ENCODE measurements around the gene DDX52. TPM values are rescaled to one million over a fixed set of nuclear protein-coding genes. Genes with fewer than 3 reads are reported as not detected.

The DDX52 gene
- total and polyA plus RNA-seq, 2 of the 13 experiments (the other 11 are each of a cell fraction or from before 2014, with no cell fraction given): 8.9 to 36.1 TPM

- TF ChIP-seq LRRFIP1 (CRISPR knock-in tag; conservative IDR thresholded peaks at IDR 0.05): no peak
- TF ChIP-seq MTF1 (CRISPR knock-in tag; IDR thresholded peaks at IDR 0.05): no peak
- TF ChIP-seq, protein P1, sequence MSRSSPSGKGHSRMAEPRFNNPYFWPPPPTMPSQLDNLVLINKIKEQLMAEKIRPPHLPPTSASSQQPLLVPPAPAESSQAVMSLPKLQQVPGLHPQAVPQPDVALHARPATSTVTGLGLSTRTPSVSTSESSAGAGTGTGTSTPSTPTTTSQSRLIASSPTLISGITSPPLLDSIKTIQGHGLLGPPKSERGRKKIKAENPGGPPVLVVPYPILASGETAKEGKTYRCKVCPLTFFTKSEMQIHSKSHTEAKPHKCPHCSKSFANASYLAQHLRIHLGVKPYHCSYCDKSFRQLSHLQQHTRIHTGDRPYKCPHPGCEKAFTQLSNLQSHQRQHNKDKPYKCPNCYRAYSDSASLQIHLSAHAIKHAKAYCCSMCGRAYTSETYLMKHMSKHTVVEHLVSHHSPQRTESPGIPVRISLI (CRISPR knock-in tag; IDR thresholded peaks at IDR 0.05; ENCODE audit: borderline replicate concordance): no peak
- TF ChIP-seq, protein P2, sequence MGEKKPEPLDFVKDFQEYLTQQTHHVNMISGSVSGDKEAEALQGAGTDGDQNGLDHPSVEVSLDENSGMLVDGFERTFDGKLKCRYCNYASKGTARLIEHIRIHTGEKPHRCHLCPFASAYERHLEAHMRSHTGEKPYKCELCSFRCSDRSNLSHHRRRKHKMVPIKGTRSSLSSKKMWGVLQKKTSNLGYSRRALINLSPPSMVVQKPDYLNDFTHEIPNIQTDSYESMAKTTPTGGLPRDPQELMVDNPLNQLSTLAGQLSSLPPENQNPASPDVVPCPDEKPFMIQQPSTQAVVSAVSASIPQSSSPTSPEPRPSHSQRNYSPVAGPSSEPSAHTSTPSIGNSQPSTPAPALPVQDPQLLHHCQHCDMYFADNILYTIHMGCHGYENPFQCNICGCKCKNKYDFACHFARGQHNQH (CRISPR knock-in tag; IDR thresholded peaks at IDR 0.05): 0 out of 2 replicates have a peak, but pooled peaks have one; percentile 18
- TF ChIP-seq IRF9 (CRISPR knock-in tag; IDR thresholded peaks at IDR 0.05; ENCODE audit: borderline replicate concordance): no peak
- TF ChIP-seq EZH2 (conservative IDR thresholded peaks at IDR 0.05; ENCODE audit: low read depth, low read length): no peak
- TF ChIP-seq NFIB (CRISPR knock-in tag; IDR thresholded peaks at IDR 0.05; ENCODE audit: borderline replicate concordance): no peak
- TF ChIP-seq ZNF557 (CRISPR knock-in tag; IDR thresholded peaks at IDR 0.05): 0 out of 2 replicates have a peak, but pooled peaks have one; percentile 37
- TF ChIP-seq, protein P3, sequence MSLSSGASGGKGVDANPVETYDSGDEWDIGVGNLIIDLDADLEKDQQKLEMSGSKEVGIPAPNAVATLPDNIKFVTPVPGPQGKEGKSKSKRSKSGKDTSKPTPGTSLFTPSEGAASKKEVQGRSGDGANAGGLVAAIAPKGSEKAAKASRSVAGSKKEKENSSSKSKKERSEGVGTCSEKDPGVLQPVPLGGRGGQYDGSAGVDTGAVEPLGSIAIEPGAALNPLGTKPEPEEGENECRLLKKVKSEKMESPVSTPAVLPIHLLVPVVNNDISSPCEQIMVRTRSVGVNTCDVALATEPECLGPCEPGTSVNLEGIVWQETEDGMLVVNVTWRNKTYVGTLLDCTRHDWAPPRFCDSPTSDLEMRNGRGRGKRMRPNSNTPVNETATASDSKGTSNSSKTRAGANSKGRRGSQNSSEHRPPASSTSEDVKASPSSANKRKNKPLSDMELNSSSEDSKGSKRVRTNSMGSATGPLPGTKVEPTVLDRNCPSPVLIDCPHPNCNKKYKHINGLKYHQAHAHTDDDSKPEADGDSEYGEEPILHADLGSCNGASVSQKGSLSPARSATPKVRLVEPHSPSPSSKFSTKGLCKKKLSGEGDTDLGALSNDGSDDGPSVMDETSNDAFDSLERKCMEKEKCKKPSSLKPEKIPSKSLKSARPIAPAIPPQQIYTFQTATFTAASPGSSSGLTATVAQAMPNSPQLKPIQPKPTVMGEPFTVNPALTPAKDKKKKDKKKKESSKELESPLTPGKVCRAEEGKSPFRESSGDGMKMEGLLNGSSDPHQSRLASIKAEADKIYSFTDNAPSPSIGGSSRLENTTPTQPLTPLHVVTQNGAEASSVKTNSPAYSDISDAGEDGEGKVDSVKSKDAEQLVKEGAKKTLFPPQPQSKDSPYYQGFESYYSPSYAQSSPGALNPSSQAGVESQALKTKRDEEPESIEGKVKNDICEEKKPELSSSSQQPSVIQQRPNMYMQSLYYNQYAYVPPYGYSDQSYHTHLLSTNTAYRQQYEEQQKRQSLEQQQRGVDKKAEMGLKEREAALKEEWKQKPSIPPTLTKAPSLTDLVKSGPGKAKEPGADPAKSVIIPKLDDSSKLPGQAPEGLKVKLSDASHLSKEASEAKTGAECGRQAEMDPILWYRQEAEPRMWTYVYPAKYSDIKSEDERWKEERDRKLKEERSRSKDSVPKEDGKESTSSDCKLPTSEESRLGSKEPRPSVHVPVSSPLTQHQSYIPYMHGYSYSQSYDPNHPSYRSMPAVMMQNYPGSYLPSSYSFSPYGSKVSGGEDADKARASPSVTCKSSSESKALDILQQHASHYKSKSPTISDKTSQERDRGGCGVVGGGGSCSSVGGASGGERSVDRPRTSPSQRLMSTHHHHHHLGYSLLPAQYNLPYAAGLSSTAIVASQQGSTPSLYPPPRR (CRISPR knock-in tag; IDR thresholded peaks at IDR 0.05; ENCODE audit: borderline replicate concordance): no peak
- TF ChIP-seq ZNF530 (CRISPR knock-in tag; IDR thresholded peaks at IDR 0.05; ENCODE audit: low read depth): no peak
- no peak for TF ChIP-seq KLF13 (CRISPR knock-in tag; IDR thresholded peaks at IDR 0.05)
- no peak; the same call in 1 of the 2 replicates for TF ChIP-seq TGIF2 (CRISPR knock-in tag; IDR thresholded peaks at IDR 0.05)
- TF ChIP-seq ETV5 (CRISPR knock-in tag; IDR thresholded peaks at IDR 0.05; ENCODE audit: borderline replicate concordance): peak; percentile 40; the same call in 1 of the 2 replicates
- TF ChIP-seq FLYWCH1 (CRISPR knock-in tag; IDR thresholded peaks at IDR 0.05): no peak
- no peak; the same call in 1 of the 2 replicates for TF ChIP-seq ZSCAN29 (CRISPR knock-in tag; conservative IDR thresholded peaks at IDR 0.05)
- peak; percentile 49; the same call in 1 of the 2 replicates for TF ChIP-seq NFIC (IDR thresholded peaks at IDR 0.05; ENCODE audit: low read length)
- no peak for TF ChIP-seq ZNF703 (CRISPR knock-in tag; IDR thresholded peaks at IDR 0.05; ENCODE audit: borderline replicate concordance)
- no peak for TF ChIP-seq ZNF446 (CRISPR knock-in tag; IDR thresholded peaks at IDR 0.05)
Measured at GRCh38 chr17:37676115-37676925, 33.1 kb upstream of the DDX52 start (continued).

Measured in HepG2 (cell line).